PFSK-1 (cell line): ENCODE measurements around the gene TLCD2.
A peak's percentile ranks its signal among the peaks of the same experiment; 100 is the strongest.

ENCODE experiments used
- FOXP2 ChIP-seq: optimal IDR thresholded peaks from 2 replicates; pipeline ENCODE3; 2011; ENCODE audit warnings: borderline replicate concordance, control low read depth, inconsistent platforms; ENCODE audit not compliant: insufficient read depth; ENCODE audit errors: extremely low read length, extremely low read depth
- POLR2AphosphoS5 ChIP-seq: IDR thresholded peaks from 2 replicates; pipeline ENCODE4 v1.6.1; 2012; ENCODE audit warnings: low read depth, mild to moderate bottlenecking, control low read depth, low read length, moderate library complexity
- SIN3A ChIP-seq: IDR thresholded peaks from 2 replicates; pipeline ENCODE4 v1.6.1; 2012; ENCODE audit warnings: mild to moderate bottlenecking, low read length, moderate library complexity, borderline replicate concordance; ENCODE audit not compliant: insufficient read depth
- TAF1 ChIP-seq: IDR thresholded peaks from 2 replicates; pipeline ENCODE4 v1.6.1; 2012; ENCODE audit warnings: low read length, control low read depth, borderline replicate concordance; ENCODE audit not compliant: insufficient read depth
- TF ChIP-seq, protein P1 (sequence below), 2 experiments: IDR thresholded peaks; 2 replicates each; pipeline versions ENCODE4 v1.6.1 to v1.8.0; 2011 to 2012; ENCODE audit warnings: low read depth in 2 of 2, low read length in 2 of 2, control low read depth in 1 of 2, inconsistent platforms in 1 of 2, mild to moderate bottlenecking in 1 of 2, moderate library complexity in 1 of 2; ENCODE audit not compliant: insufficient read depth in 1 of 2

TLCD2 gene

GRCh38 chr17:1716076-1716911 lies 6.1 kb upstream of the TLCD2 start:
- TF ChIP-seq TAF1 (peak; percentile 87), POLR2AphosphoS5 (peak; percentile 82), SIN3A (peak; percentile 97), FOXP2 (peak; percentile 98)
- TF ChIP-seq, protein P1, sequence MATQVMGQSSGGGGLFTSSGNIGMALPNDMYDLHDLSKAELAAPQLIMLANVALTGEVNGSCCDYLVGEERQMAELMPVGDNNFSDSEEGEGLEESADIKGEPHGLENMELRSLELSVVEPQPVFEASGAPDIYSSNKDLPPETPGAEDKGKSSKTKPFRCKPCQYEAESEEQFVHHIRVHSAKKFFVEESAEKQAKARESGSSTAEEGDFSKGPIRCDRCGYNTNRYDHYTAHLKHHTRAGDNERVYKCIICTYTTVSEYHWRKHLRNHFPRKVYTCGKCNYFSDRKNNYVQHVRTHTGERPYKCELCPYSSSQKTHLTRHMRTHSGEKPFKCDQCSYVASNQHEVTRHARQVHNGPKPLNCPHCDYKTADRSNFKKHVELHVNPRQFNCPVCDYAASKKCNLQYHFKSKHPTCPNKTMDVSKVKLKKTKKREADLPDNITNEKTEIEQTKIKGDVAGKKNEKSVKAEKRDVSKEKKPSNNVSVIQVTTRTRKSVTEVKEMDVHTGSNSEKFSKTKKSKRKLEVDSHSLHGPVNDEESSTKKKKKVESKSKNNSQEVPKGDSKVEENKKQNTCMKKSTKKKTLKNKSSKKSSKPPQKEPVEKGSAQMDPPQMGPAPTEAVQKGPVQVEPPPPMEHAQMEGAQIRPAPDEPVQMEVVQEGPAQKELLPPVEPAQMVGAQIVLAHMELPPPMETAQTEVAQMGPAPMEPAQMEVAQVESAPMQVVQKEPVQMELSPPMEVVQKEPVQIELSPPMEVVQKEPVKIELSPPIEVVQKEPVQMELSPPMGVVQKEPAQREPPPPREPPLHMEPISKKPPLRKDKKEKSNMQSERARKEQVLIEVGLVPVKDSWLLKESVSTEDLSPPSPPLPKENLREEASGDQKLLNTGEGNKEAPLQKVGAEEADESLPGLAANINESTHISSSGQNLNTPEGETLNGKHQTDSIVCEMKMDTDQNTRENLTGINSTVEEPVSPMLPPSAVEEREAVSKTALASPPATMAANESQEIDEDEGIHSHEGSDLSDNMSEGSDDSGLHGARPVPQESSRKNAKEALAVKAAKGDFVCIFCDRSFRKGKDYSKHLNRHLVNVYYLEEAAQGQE (IDR thresholded peaks at IDR 0.05; ENCODE audit: insufficient read depth in 1 of 2, low read depth in 2 of 2, low read length in 2 of 2), result 0 out of 4 replicates have a peak, but pooled peaks have one; percentile 14 to 24

GRCh38 chr17:1715803-1716075 lies 5.6 kb upstream of the TLCD2 start:
- TF ChIP-seq POLR2AphosphoS5 (no peak), SIN3A (no peak), FOXP2 (no peak), TAF1 (no peak)
- TF ChIP-seq, protein P1 (IDR thresholded peaks at IDR 0.05; ENCODE audit: insufficient read depth in 1 of 2, low read depth in 2 of 2, low read length in 2 of 2), result no peak

GRCh38 chr17:1714980-1715802 lies 5.0 kb upstream of the TLCD2 start:
- peak; percentile 76; the same call in 1 of the 2 replicates for TF ChIP-seq SIN3A
- no peak for TF ChIP-seq FOXP2
- TF ChIP-seq, protein P1 (IDR thresholded peaks at IDR 0.05; ENCODE audit: insufficient read depth in 1 of 2, low read depth in 2 of 2, low read length in 2 of 2), result no peak
- peak; percentile 56; the same call in 1 of the 2 replicates for TF ChIP-seq TAF1
- TF ChIP-seq POLR2AphosphoS5, result no peak; the same call in 1 of the 2 replicates

- TF ChIP-seq SIN3A (peak; percentile 98), FOXP2 (no peak)
- TF ChIP-seq, protein P1 (IDR thresholded peaks at IDR 0.05; ENCODE audit: insufficient read depth in 1 of 2, low read depth in 2 of 2, low read length in 2 of 2), result peak in 1 of 2 experiments; percentile 36; a peak in 1 of 4 replicates
Observed at GRCh38 chr17:1714427-1714979, 4.3 kb upstream of the TLCD2 start.
